Neural cell (in vitro differentiated cells): ENCODE data around the gene CDON.

ENCODE experiments used
- EZH2 ChIP-seq: fragments of 200-600, 300-800 bp; shearing (Covaris generic), sonication (generic); IDR thresholded peaks from 2 replicates; pipeline ENCODE4 v1.6.1; 2014; ENCODE audit warnings: antibody characterized with exemption, low read length, borderline replicate concordance, mild to moderate bottlenecking; ENCODE audit not compliant: insufficient read depth, poor library complexity, severe bottlenecking
- POLR2AphosphoS5 ChIP-seq: IDR thresholded peaks from 2 replicates; pipeline ENCODE4 v1.6.1; 2012
- TF ChIP-seq, protein P1 (sequence below): fragments of 450-650 bp; IDR thresholded peaks from 2 replicates; pipeline ENCODE4 v1.5.1; 2014; ENCODE audit warnings: antibody characterized with exemption, mild to moderate bottlenecking, moderate library complexity; ENCODE audit not compliant: poor library complexity, severe bottlenecking

DNA sequence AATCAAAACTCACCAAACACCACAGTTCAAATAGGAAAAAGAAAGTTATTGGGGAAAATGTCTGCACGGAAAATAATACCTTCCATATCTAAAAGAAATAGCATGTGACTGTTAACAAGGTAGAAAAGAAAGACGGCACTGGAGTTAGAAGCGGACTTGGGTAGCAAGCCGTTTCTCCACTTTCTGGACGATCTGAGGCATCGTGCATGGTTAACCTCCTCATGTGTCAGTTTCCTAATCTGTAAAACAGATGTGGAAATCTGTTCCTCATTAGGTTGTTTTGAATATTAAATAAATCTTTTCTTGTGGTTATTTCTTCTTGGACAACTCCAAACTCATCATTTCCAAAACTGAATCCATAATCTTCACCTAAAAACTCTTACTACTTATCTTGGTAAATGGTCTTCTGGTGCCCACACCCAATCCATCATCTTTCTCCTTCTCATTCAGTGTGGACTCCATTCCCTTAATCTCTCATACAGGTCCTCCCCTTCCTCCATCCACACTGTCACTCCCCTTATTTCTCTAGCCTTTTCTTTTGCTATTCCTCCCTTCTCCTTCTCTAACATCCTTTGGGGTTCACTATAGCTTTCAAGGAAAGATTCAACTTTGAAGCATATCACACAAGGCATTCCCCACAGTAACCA lies 63.3 kb downstream of the CDON start:
- TF ChIP-seq, protein P1, sequence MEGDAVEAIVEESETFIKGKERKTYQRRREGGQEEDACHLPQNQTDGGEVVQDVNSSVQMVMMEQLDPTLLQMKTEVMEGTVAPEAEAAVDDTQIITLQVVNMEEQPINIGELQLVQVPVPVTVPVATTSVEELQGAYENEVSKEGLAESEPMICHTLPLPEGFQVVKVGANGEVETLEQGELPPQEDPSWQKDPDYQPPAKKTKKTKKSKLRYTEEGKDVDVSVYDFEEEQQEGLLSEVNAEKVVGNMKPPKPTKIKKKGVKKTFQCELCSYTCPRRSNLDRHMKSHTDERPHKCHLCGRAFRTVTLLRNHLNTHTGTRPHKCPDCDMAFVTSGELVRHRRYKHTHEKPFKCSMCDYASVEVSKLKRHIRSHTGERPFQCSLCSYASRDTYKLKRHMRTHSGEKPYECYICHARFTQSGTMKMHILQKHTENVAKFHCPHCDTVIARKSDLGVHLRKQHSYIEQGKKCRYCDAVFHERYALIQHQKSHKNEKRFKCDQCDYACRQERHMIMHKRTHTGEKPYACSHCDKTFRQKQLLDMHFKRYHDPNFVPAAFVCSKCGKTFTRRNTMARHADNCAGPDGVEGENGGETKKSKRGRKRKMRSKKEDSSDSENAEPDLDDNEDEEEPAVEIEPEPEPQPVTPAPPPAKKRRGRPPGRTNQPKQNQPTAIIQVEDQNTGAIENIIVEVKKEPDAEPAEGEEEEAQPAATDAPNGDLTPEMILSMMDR = no peak
- TF ChIP-seq EZH2 (no peak), POLR2AphosphoS5 (no peak)
